ENCODE measurements around the gene SRSF6.
"Not testable (repeated sequence)": the region's sequence is repeated elsewhere in the genome, so short reads cannot be mapped to it uniquely, and the experiment has no call there.

The SRSF6 gene

GRCh38 chr20:43490038-43490437 lies 32.3 kb downstream of the SRSF6 start:
- DNase-seq: no peak

GRCh38 chr20:43492101-43492500 lies 34.4 kb downstream of the SRSF6 start:
- no peak for DNase-seq

- no peak for DNase-seq
Measured at GRCh38 chr20:43495388-43495787, 37.7 kb downstream of the SRSF6 start.

GRCh38 chr20:43502021-43502420 lies 44.3 kb downstream of the SRSF6 start:
- not testable (repeated sequence) for DNase-seq

GRCh38 chr20:43506238-43506637 lies 48.5 kb downstream of the SRSF6 start:
- no peak for DNase-seq

DNA sequence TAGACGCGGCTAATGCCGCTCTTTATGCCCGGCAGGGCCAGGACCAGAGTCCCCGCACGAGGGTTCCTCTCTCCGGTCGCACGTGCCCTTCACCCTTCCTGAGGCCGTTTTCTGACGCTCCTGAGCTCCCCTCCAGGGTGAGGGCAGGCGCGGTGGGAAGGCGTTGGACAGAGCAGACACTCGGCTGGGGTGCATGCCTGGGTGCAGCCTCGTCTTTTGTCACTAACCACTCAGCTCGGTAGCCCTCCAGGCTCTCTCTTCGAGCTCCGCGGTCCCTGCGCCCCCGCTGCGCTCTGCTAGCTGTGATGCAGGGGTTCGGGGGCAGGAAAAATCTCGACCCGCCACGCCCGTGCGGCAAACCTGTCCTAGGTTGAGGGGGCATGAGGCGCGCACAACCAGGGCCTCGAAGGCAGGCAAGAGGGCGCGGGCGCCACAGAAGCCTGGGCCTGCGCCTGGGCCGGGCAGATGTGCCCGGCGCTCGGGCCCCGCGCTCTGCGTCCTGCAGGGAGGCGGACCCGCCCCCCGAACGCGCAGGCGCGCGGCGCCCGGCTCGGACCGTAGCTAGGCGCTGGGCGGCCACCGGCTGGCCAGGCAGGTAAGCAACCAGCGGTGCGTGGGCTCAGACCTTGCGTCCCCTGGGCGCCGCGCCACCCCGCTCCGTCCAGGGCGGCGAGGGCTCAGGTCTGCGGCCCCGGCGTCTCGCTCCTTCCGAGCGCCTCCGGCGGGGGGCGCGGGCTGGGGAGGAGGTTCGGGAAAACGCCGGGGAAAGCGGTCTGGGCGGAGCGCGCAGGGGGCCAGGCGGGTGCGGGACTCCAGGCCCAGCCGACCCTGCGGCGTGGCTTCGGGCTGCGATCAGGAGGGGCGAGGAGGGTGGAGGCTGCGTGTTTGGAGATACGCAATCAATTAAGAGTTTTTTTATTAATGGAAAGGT lies 49.7 kb downstream of the SRSF6 start, which contains the start of gene L3MBTL1:
Gene L3MBTL1, plus strand, starts transcription at position 548 of the 931 bp plus-strand sequence. CDS start 5,807 bp downstream, outside the sequence.
- DNase-seq: peak; percentile 63

GRCh38 chr20:43508106-43508505 lies 50.4 kb downstream of the SRSF6 start:
- no peak for DNase-seq

DNA sequence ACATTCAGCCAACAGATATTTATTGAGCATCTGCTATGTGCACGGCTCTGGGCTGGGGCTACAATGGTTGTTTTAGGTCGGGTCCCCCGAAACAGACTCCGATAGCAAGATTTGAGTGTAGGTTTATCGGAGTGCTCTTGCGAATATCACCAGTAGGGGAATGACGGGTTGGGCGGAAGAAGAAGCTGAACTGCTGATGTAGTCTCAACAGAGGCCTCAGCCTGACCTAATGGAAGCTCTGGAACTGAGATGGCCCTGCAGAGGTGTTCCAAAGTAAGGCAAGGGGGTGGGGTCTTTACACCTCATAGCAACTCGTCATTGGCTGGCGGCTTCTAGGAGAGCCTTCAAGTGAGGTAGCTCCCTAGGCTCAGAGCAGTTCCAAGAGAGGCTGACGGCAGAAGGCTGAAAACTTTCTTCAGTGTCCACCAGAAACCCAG lies 50.9 kb downstream of the SRSF6 start:
- no peak for DNase-seq

GRCh38 chr20:43511879-43512278 lies 54.2 kb downstream of the SRSF6 start:
- DNase-seq: no peak

DNA sequence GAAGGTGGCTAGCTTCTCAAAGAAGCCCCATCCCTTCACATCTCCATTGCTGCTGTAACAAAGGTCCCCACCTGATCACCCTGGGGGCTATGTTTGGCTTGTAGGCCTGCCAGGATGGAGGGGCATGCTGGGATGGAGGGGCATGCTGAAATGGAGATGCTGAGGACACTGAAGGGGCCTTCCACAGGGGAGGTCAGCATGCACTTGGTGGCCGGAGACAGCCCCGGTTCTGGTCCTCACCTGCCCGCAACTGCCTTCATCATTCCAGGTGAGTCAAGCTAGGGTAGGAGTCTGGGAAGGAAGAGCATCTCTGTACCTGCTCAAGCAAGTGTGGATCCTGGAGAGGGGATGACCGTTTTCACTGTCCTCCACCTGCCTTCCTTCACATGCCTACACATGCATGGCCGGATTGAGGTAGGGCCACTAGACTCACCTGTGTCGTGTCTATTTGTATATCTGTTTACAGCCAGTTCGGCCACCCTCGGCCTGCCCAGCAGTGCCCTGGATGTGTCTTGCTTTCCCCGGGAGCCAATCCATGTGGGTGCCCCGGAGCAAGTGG lies 55.8 kb downstream of the SRSF6 start:
- DNase-seq: no peak
